CD14-positive monocyte (primary cell): ENCODE results near the gene ABCD2. TPM values are rescaled to one million over a fixed set of nuclear protein-coding genes. Genes with fewer than 3 reads are reported as not detected.

ENCODE experiments used
- DNase-seq, 3 donors: peaks; one replicate each; pipeline ENCODE4 v3.0.0-alpha.2; 2011 to 2022
- H2AFZ ChIP-seq: 2 replicates; pipeline ENCODE4 v1.6.0; 2012; ENCODE audit warnings: mild to moderate bottlenecking, low read depth, low read length, inconsistent platforms; ENCODE audit not compliant: insufficient read depth, poor library complexity, severe bottlenecking
- H3K27ac ChIP-seq, 2 donors: 1 replicate in 1 of 2; 2 replicates in 1 of 2; pipeline ENCODE4 v1.5.1; 2012 to 2013; ENCODE audit warnings: low read length in 2 of 2, control low read depth in 1 of 2, inconsistent platforms in 1 of 2, low read depth in 1 of 2, mild to moderate bottlenecking in 1 of 2
- H3K27me3 ChIP-seq, 2 donors: one replicate each; pipeline versions ENCODE4 v1.6.0 to v1.6.1; 2011 to 2013; ENCODE audit warnings: low read length in 2 of 2; ENCODE audit not compliant: control insufficient read depth in 2 of 2, insufficient read depth in 2 of 2
- H3K36me3 ChIP-seq, 2 donors: replicated peaks in 1 of 2; 1 replicate in 1 of 2; 2 replicates in 1 of 2; pipeline versions ENCODE4 v1.5.1 to v1.6.1; 2012 to 2013; ENCODE audit warnings: low read length in 2 of 2, control low read depth in 1 of 2, inconsistent platforms in 1 of 2, mild to moderate bottlenecking in 1 of 2; ENCODE audit not compliant: insufficient read depth in 2 of 2, control insufficient read depth in 1 of 2
- H3K4me1 ChIP-seq, 2 donors: 1 replicate in 1 of 2; 2 replicates in 1 of 2; pipeline versions ENCODE4 v1.5.1 to v1.6.1; 2012 to 2013; ENCODE audit warnings: low read length in 2 of 2, control low read depth in 1 of 2, inconsistent platforms in 1 of 2, mild to moderate bottlenecking in 1 of 2, moderate library complexity in 1 of 2; ENCODE audit not compliant: insufficient read depth in 2 of 2, control insufficient read depth in 1 of 2
- H3K4me2 ChIP-seq: replicated peaks from 2 replicates; pipeline ENCODE3; 2012; ENCODE audit warnings: low read length, moderate library complexity, mild to moderate bottlenecking; ENCODE audit not compliant: poor library complexity, severe bottlenecking; ENCODE audit errors: extremely low read depth
- H3K4me3 ChIP-seq, 3 experiments: fragments of 200-600 bp in 1 of 3; sonication (generic) in 1 of 3; replicated peaks in 1 of 3; 1 replicate in 2 of 3; 2 replicates in 1 of 3; pipeline ENCODE4 v1.5.1; 2011 to 2013; ENCODE audit warnings: low read length in 3 of 3, mild to moderate bottlenecking in 3 of 3, control low read depth in 2 of 3, low read depth in 2 of 3, inconsistent platforms in 1 of 3, moderate library complexity in 1 of 3
- H3K79me2 ChIP-seq: 2 replicates; pipeline ENCODE4 v1.6.0; 2012; ENCODE audit warnings: mild to moderate bottlenecking, control low read depth, inconsistent platforms, low read length, moderate library complexity; ENCODE audit not compliant: insufficient read depth
- H3K9ac ChIP-seq: 2 replicates; pipeline ENCODE4 v1.6.0; 2017; ENCODE audit warnings: low read length, mild to moderate bottlenecking; ENCODE audit not compliant: insufficient read depth, poor library complexity, severe bottlenecking
- H3K9me3 ChIP-seq, 2 donors: replicated peaks in 1 of 2; 1 replicate in 1 of 2; 2 replicates in 1 of 2; pipeline versions ENCODE4 v1.5.1 to v1.6.1; 2012 to 2013; ENCODE audit warnings: low read length in 2 of 2, control low read depth in 1 of 2; ENCODE audit not compliant: control insufficient read depth in 1 of 2, insufficient read depth in 1 of 2
- H4K20me1 ChIP-seq: 2 replicates; pipeline ENCODE4 v1.6.0; 2012; ENCODE audit warnings: mild to moderate bottlenecking, low read length, control low read depth, moderate library complexity; ENCODE audit not compliant: insufficient read depth
- H3K27ac Mint-ChIP-seq, 7 donors: one replicate each; pipeline ENCODE4 v1.8.0; 2020; ENCODE audit warnings: mild to moderate bottlenecking in 7 of 7, mixed read lengths in 7 of 7, moderate library complexity in 6 of 7, inconsistent platforms in 2 of 7
- H3K27me3 Mint-ChIP-seq, 3 donors: one replicate each; pipeline ENCODE4 v1.8.0; 2021 to 2022; ENCODE audit warnings: low read depth in 3 of 3, mild to moderate bottlenecking in 3 of 3, mixed read lengths in 3 of 3, moderate library complexity in 3 of 3, inconsistent platforms in 1 of 3
- H3K36me3 Mint-ChIP-seq, 2 donors: one replicate each; pipeline ENCODE4 v1.8.0; 2020; ENCODE audit warnings: mixed read lengths in 2 of 2, inconsistent platforms in 1 of 2, mild to moderate bottlenecking in 1 of 2
- H3K4me1 Mint-ChIP-seq: one replicate; pipeline ENCODE4 v1.8.0; 2020; ENCODE audit warnings: mild to moderate bottlenecking, mixed read lengths
- H3K4me3 Mint-ChIP-seq, 2 donors: one replicate each; pipeline ENCODE4 v1.8.0; 2020; ENCODE audit warnings: mild to moderate bottlenecking in 2 of 2, mixed read lengths in 2 of 2, moderate library complexity in 1 of 2
- H3K9me3 Mint-ChIP-seq, 7 donors: one replicate each; pipeline ENCODE4 v1.8.0; 2020 to 2022; ENCODE audit warnings: mixed read lengths in 7 of 7, mild to moderate bottlenecking in 6 of 7, moderate library complexity in 6 of 7, inconsistent platforms in 2 of 7
- CTCF ChIP-seq: fragments of 200-600 bp; IDR thresholded peaks from one replicate; pipeline ENCODE4 v1.8.0; 2022; ENCODE audit warnings: antibody characterized with exemption, mild to moderate bottlenecking
- WGBS: methylation state at CpG from one replicate; pipeline ENCODE4 v1.1.5; 2013; ENCODE audit warnings: missing lambda C conversion rate; ENCODE audit not compliant: insufficient coverage; 5-methylcytosine and 5-hydroxymethylcytosine counted together
- intact Hi-C, 2 donors: fragments of 100-400 bp; cut with micrococcal nuclease; formaldehyde crosslinking; loops; one replicate each; pipeline versions ENCODE4 v1.15.0 to v1.15.1; 2023
- polyA plus RNA-seq, 3 donors: library from polyadenylated mRNA; depleted of rRNA in 1 of 3; unstranded in 2 of 3; stranded (reverse) in 1 of 3; fragments of 300-500 nt in 2 of 3; fragments of >200 nt in 1 of 3; fragmentation: Illumina TruSeq in 2 of 3; gene quantifications; 1 replicate in 2 of 3; 2 replicates in 1 of 3; pipeline ENCODE4 v1.2.3, GENCODE V29; 2012 to 2021
- small RNA-seq: library from RNA; depleted of rRNA; stranded (forward); fragments of <200 nt; gene quantifications from one replicate; pipeline ENCODE3, GENCODE V24; 2012; ENCODE audit warnings: low read depth; ENCODE audit not compliant: insufficient read length

ABCD2 gene
- polyA plus RNA-seq, 3 donors, result not detected

- no peak overlapping the region for H3K27ac Mint-ChIP-seq
- Histone ChIP-seq H3K79me2 (no peaks in the 10 kb centered on the region), H3K9ac (no peak overlapping the region), H4K20me1 (no peaks in the 10 kb centered on the region), H3K36me3 (no peaks in the 10 kb centered on the region), H3K27me3 (no peaks in the 10 kb centered on the region), H3K4me1 (no peaks in the 10 kb centered on the region), H2AFZ (no peak overlapping the region), H3K4me3 (no peak overlapping the region), H3K27ac (no peak overlapping the region), H3K4me2 (no peak overlapping the region), H3K9me3 (peaks cover 3 to 5% of the 10 kb centered on the region in 2 donors)
- H3K4me3 Mint-ChIP-seq, result no peak overlapping the region
- no peaks in the 10 kb centered on the region for H3K36me3 Mint-ChIP-seq
- peaks cover 0 to 7% (median 2%) of the 10 kb centered on the region in 7 donors for H3K9me3 Mint-ChIP-seq
- TF ChIP-seq CTCF, result no peak
- H3K27me3 Mint-ChIP-seq, result peaks cover 0 to 3% (median 0%) of the 10 kb centered on the region in 3 donors
- intact Hi-C loops, result no loop called here
- no CpG with 5 or more reads among the region's 1 CpG for WGBS
- no peak for DNase-seq
- H3K4me1 Mint-ChIP-seq, result no peaks in the 10 kb centered on the region
Measured at GRCh38 chr12:39502726-39503125, 116.9 kb downstream of the ABCD2 start.

Small RNA genes lying within 50 kb of the gene (small RNA-seq; reads per million reads assigned to genes)
- gene AC121334.2, result not detected

Other genes starting within 250 kb of the ABCD2 start
- under 1 TPM in 2 of 3 donors, not detected in 1; 0.03 to 0.05 TPM for gene KIF21A, start 176.7 kb downstream of the ABCD2 start, polyA plus RNA-seq